HG02840 (cell line): ENCODE results near the gene ARHGEF18.

ENCODE experiments used
- ATAC-seq: cut with Tn5 transposase; IDR thresholded peaks from one replicate; pipeline ENCODE4 v1.9.1; 2021; ENCODE audit warnings: mild to moderate bottlenecking, moderate library complexity, moderate number of reproducible peaks; ENCODE audit not compliant: unreplicated experiment, low FRiP score

Gene ARHGEF18

DNA sequence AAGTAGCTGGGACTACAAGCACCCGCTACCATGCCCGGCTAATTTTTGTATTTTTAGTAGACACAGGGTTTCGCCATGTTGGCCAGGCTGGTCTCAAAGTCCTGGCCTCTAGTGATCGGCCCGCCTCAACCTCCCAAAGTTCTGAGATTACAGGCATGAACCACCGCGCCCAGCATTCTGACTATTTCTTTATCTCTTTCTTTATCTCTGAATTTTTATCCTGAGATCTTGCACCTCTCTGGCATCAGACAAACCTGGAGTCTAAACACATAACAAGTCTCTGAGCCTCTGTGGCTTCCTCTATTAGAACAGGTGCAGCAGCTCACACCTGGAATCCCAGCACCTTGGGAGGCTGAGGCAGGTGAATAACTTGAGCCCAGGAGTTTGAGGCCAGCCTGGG, 28.5 kb downstream of the ARHGEF18 start:
- ATAC-seq = no peak

DNA sequence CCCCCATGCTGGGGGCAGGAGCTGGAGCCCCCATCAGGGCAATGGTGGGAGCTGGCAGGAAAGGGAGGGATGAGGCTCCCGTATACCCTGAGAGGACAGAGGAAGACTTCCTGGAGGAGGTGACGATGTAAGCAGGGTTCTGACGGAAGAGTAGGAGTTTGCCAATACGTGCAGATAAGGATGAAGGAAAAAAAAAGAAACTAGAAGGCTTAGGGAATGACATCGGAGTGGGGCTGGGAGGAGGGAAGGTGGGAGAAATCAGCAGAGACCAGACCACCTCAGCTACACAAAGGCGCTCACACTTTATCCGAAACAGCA, 32.3 kb downstream of the ARHGEF18 start:
- no peak for ATAC-seq

DNA sequence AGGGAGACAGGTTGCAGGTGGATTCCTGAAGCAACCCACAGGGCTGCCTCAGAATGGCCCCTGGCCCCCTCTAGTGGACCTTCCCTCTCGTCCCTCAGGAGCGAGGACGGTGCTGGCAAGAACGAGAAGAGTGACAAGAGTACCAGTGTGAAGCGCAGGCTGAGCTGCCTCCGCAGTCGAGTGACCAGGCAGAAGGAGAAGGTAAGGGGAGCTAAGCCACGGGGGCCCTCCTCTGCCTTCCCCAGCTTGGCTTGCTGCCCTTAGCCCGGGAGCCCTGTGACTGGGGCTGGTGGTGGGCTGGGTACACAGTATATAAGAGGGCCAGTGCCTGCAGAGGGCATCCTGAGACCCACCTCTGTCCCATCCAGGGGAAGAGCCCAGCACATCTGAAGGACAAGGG, 34.0 kb downstream of the ARHGEF18 start:
- no peak for ATAC-seq

DNA sequence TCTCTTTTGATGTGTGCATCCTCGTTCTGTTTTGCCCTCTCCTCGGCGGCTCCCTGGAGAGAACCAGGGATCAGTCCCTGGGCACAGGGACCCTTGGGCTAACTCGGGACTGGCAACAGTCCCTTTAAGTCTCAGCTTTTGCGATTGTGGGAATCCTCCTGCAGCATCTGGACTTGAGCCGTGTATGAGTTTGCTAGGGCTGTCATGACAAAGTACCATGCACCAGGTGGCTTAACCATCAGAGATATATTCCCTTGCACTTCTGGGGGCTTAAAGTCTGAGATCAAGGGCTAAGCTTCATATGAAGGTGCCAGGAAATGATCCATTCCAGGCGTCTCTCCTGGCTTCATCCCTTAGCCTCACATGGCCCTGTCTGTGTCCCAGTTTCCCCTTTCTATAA, 34.5 kb downstream of the ARHGEF18 start:
- no peak for ATAC-seq

DNA sequence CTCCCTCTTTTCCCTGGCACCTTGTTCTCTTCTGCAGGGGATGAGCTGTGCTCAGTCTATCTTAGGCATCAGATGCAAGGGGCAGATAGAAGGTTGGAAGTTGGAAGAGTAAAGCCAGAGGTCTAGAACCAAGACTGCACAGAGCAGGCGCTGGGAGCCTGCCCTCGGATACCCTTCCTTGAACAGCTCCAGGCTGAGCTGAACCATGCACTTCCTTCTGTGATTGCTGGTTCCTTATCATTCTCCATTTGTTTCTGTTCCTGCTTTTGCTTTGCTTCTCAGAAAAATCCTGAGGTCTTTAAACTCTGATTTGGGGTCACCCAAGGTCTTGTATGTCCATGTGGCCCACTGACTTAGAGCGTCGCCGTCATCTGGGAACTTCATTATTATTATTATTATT, 36.3 kb downstream of the ARHGEF18 start:
- no peak for ATAC-seq

DNA sequence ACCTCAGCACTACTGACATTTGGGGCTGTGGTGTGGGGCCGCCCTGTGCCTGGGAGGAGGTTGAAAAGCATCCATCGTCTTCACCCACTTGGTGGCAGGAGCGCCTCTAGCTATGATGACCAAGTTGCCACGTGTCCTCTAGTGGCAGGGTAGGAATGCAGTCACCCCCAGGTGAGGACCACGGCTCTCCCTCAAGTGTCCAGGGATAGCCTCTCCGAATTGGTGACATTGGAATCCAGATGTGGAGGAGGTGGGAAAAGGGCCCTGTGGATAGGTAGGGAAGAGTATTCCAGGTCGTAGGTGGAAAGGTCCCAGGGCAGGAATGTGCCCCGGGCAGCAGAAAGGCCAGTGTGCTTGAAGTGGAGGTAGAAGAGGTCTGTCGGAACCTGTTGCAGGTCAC, 37.6 kb downstream of the ARHGEF18 start:
- ATAC-seq = no peak

DNA sequence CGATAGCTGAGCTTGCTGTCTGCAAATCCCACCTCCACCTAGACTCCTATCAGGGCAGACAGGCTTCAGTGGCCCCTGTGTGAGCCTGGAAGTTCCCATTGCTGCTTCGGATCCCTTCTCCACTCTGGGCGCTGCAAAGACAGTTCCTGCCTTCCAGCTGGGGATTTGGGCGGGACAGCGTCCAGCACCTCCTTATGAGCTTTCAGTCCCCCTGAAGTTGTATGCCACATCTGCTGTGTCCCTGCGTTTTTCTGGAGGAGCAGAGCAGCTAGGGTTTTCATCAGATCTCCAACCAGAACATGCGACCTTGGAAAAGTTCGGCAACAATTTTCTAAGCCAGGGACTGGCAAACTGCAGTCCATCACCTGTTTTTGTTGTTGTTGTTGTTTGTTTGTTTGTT, 38.0 kb downstream of the ARHGEF18 start:
- no peak for ATAC-seq

DNA sequence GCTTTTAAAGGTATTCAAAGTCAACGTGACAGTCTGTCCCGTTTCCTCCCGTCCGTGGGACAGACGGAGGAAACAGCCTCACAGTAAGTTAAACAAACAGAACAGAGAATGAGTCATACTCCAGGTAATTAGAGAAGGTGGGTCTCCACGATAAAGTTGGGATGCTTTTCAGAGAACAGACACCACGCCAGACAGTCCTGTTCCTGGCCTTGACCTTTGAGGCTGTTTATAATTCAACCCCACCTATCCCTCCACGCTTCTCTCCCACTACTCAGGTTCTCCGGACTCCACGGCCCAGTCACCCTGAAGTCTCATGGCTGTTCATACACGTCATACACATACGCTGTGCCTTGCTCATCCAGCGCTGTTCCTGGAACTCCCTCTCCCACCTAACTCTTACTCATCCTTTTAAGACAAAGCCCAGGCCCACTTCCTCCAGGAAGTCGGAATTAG, 42.5 kb downstream of the ARHGEF18 start:
- ATAC-seq = no peak

DNA sequence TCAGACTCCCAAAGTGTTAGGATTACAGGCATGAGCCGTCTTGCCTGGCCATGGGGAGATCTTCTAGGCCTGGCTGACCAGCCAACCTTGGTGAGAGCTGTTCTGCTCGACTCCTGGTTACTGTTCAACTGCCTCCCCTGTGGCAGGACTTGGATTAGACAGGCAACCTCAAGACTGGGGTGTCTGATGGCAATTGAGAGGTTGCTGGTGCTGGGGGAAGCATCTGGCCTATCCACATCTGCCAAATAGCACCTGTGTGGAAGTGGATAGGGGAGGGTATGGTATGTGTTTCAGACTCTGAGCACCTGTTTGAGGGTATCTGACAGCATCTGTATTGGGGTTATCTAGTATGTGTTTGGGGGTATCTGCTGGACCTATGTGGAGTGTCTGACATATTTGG, 44.7 kb downstream of the ARHGEF18 start:
- no peak for ATAC-seq

DNA sequence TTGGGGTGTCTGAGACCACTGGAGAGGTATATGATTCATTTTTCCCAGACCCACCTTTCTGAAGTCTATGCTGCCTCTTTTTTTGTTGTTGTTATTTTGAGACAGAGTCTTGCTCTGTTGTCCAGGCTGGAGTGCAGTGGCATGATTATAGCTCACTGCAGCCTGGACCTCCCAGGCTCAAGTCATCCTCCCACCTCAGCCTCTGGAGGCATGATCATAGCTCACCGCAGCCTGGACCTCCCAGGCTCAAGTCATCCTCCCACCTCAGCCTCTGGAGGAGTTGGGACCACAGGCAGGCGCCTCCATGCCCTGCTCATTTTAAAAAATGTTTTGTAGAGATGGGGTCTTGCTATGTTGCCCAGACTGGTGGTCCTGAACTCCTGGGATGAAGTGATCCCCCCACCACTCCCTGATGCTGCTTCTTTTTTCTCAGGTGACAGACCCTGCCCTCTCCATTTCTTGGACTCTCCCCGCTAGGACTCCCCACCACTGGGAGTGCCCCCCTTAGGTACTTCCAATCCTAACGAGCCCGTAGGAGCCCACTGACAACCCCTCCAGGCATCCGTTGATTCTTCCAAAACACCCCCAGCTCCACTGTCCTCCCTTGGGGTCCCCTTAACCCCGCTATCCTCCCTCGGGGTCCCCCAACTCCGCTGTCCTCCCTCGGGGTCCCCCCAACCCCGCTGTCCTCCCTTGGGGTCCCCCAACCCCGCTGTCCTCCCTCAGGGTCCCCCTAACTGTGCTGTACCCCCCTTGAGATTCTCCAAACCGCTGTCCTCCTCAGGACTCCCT, 45.4 kb downstream of the ARHGEF18 start:
- ATAC-seq = no peak

DNA sequence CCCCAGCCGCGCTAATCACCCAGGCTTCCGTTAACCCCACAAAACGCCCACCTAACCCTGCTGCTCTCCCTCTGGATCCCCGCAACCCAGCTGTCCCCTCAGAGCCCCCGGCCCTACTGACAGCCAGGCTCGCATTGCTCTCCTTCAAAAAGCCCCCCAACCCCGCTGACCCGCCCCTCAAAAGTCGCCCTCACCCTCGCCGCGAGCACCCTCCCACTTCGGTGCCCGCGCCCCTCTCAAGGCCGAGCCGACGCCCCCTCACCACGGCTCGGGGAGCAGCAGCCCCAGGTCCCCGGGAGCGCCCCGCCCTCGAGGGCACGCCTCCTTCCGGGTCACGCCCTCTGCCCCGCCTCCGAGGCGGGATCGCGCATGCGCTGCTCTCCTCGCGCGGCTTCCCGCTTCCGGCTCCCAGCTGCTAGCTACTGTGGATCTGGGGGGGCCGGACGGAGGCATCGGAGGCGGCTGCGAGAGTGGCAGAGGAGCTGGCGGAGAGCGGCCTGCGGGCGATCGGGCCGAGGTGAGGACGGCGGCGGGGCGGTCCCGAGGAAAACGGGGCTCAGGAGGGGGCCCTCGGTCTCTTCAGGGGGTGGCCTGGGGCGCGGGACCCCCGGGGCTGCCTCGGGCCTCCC, 46.1 kb downstream of the ARHGEF18 start:
- peak; percentile 80 for ATAC-seq

DNA sequence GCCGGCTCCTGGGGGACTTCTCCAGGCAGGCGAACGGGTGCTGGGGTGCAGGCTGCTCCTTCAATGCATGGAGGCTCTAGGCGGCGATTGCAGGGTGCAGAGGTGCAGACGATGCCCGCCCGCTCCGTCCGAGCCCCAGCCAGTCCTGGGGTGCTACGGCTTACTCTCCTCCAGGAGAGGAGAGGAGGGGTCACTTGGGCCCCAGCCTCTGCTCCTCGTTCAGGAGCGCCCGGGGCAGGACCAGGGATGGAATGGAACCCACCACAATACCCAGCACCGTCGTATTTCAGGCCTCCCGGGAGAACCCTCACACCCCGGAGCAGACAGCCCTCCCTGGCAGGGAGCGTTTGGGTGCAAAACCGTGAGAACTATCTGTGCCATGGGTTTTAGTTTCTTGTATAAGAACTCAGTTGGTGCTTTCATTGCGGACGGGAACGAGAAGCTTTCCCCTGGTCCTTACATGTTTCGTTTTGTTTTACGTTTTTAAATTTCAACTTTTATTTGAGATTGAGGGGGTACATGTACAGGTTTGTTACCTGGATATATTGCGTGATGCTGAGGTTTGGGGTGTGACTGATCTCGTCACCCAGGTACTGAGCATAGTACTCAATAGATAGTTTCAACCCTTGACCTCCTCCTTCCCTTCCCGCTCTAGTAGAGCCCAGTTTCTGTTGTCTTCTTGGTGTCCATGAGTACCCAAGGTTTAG, 46.8 kb downstream of the ARHGEF18 start:
- ATAC-seq = peak; percentile 23

DNA sequence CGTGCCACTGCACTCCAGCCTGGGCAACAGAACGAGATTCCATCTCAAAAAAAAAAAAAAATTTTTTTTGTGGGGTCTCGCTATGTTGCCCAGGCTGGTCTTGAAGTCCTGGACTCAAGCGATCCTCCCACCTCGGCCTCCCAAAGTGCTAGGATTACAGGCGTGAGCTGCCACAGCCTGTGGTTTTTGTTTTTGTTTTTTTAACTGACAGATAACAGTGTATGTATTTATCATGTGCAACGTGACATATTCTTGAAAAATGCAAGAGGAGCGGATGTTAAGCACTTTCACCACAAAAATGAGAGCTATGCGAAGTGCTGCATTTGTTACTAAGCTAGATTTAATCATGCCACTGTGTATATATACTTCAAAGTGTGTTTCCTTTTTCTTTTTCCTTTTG, 49.0 kb downstream of the ARHGEF18 start:
- no peak for ATAC-seq
